ENCODE results near the gene ZNF592. TPM values are rescaled to one million over a fixed set of nuclear protein-coding genes. Genes with fewer than 3 reads are reported as not detected.

ZNF592 gene
- total and polyA plus RNA-seq, 7 donors, result 6.0 to 20.4 (median 13.6) TPM

DNA sequence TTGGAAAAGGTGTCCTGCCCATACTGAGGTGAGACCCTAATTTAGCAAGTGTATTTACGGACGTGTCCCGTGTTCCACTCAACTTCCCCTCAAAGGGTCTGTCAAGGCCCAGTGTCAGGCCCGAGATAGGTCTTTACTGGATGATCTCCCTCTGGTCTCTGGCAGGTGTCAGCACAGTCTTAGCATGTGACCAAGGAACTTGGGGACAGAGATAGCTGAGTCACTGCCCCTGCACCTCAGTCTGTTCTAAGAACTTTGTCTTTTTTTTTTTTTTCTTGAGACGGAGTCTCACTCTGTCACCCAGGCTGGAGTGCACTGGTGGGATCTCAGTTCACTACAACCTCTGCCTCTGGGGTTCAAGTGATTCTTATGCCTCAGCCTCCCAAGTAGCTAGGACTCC is 36.7 kb downstream of the ZNF592 start:
- H3K4me3 ChIP-seq, result no peak overlapping the region
- H3K9me3 ChIP-seq, result no peaks in the 10 kb centered on the region
- intact Hi-C loops (cut with DNase I), result no loop called here
- peaks cover 0 to 30% (median 26%) of the 10 kb centered on the region in 4 donors for H3K4me1 ChIP-seq
- H3K36me3 ChIP-seq, result peaks cover 19 to 51% (median 34%) of the 10 kb centered on the region in 4 donors
- no peak for DNase-seq
- TF ChIP-seq POLR2A (IDR thresholded peaks at IDR 0.05) (no peak), POLR2AphosphoS5 (IDR thresholded peaks at IDR 0.05) (no peak), CTCF (IDR thresholded peaks at IDR 0.05) (no peak), EP300 (IDR thresholded peaks at IDR 0.05) (no peak)
- peak overlapping the region in 1 of 4 donors; percentile 32 for H3K27ac ChIP-seq
- H3K27me3 ChIP-seq, result no peaks in the 10 kb centered on the region
- WGBS, 2 donors, result 84% methylated on average over 5 of the region's 5 CpGs

GRCh38 chr15:84788500-84788899 is 40.1 kb downstream of the ZNF592 start:
- Histone ChIP-seq H3K27me3 (no peaks in the 10 kb centered on the region), H3K36me3 (peaks cover 14 to 54% (median 31%) of the 10 kb centered on the region in 4 donors), H3K9me3 (no peaks in the 10 kb centered on the region), H3K27ac (no peak overlapping the region), H3K4me3 (no peak overlapping the region), H3K4me1 (peaks cover 0 to 46% (median 42%) of the 10 kb centered on the region in 4 donors)
- TF ChIP-seq EP300 (IDR thresholded peaks at IDR 0.05), result no peak
- no peak for TF ChIP-seq POLR2A (IDR thresholded peaks at IDR 0.05)
- no peak for DNase-seq
- intact Hi-C loops (cut with DNase I), result no loop called here
- 60 to 71% methylated on average over 2 of the region's 2 CpGs for WGBS, 2 donors

GRCh38 chr15:84789762-84790161 is 41.4 kb downstream of the ZNF592 start:
- peaks cover under 1 to 51% (median 22%) of the 10 kb centered on the region in 4 donors for H3K36me3 ChIP-seq
- DNase-seq, result no peak

GRCh38 chr15:84790676-84791075 is 42.3 kb downstream of the ZNF592 start:
- H3K4me3 ChIP-seq, result no peak overlapping the region
- H3K27ac ChIP-seq, result no peak overlapping the region
- no peaks in the 10 kb centered on the region for H3K9me3 ChIP-seq
- H3K4me1 ChIP-seq, result peaks cover 0 to 41% (median 34%) of the 10 kb centered on the region in 4 donors
- TF ChIP-seq POLR2AphosphoS5 (IDR thresholded peaks at IDR 0.05) (no peak), EP300 (IDR thresholded peaks at IDR 0.05) (no peak), CTCF (IDR thresholded peaks at IDR 0.05) (no peak), POLR2A (IDR thresholded peaks at IDR 0.05) (no peak)
- intact Hi-C loops (cut with DNase I), result no loop called here
- no peak for DNase-seq
- peaks cover 0 to 46% (median 15%) of the 10 kb centered on the region in 4 donors for H3K36me3 ChIP-seq
- 97 to 98% methylated on average over 4 of the region's 4 CpGs for WGBS, 2 donors
- no peaks in the 10 kb centered on the region for H3K27me3 ChIP-seq

More at GRCh38 chr15:84789762-84790161, 41.4 kb downstream of the ZNF592 start:
- intact Hi-C loops (cut with DNase I), result no loop called here
- WGBS, 2 donors, result 87 to 94% methylated on average over 5 of the region's 5 CpGs
- H3K4me3 ChIP-seq, result no peak overlapping the region
- no peaks in the 10 kb centered on the region for H3K27me3 ChIP-seq
- TF ChIP-seq POLR2AphosphoS5 (IDR thresholded peaks at IDR 0.05) (no peak), EP300 (IDR thresholded peaks at IDR 0.05) (no peak), POLR2A (IDR thresholded peaks at IDR 0.05) (no peak), CTCF (IDR thresholded peaks at IDR 0.05) (no peak)
- H3K27ac ChIP-seq, result no peak overlapping the region
- no peaks in the 10 kb centered on the region for H3K9me3 ChIP-seq
- H3K4me1 ChIP-seq, result peaks cover 0 to 46% (median 42%) of the 10 kb centered on the region in 4 donors

GRCh38 chr15:84791763-84792162 is 43.4 kb downstream of the ZNF592 start:
- Histone ChIP-seq H3K27ac (no peak overlapping the region), H3K27me3 (no peaks in the 10 kb centered on the region), H3K9me3 (no peaks in the 10 kb centered on the region), H3K36me3 (peaks cover 0 to 46% (median 14%) of the 10 kb centered on the region in 4 donors), H3K4me1 (peaks cover 0 to 33% (median 28%) of the 10 kb centered on the region in 4 donors), H3K4me3 (no peak overlapping the region)
- no peak for DNase-seq
- no peak for TF ChIP-seq POLR2A (IDR thresholded peaks at IDR 0.05)
- no peak for TF ChIP-seq CTCF (IDR thresholded peaks at IDR 0.05)
- no peak for TF ChIP-seq EP300 (IDR thresholded peaks at IDR 0.05)
- TF ChIP-seq POLR2AphosphoS5 (IDR thresholded peaks at IDR 0.05), result no peak
- intact Hi-C loops (cut with DNase I), result no loop called here
- 98% methylated on average over 2 of the region's 2 CpGs for WGBS, 2 donors

All from sigmoid colon (tissue), 7 donors.